ENCODE results near the gene WASF2.
"Not testable (repeated sequence)": the region's sequence is repeated elsewhere in the genome, so short reads cannot be mapped to it uniquely, and the experiment has no call there.

The WASF2 gene

GRCh38 chr1:27501159-27501558 is 11.2 kb upstream of the WASF2 start:
- not testable (repeated sequence) for DNase-seq (ENCODE audit: low read depth in 1 of 2, low spot score in 1 of 2)

- no peak for DNase-seq (ENCODE audit: low read depth in 1 of 2, low spot score in 1 of 2)
These were observed 9.2 kb upstream of the WASF2 start for GRCh38 chr1:27499142-27499541.

GRCh38 chr1:27496604-27497155 is 6.7 kb upstream of the WASF2 start:
- no peak for DNase-seq (ENCODE audit: low read depth in 1 of 2, low spot score in 1 of 2)

GRCh38 chr1:27492796-27493195 is 2.8 kb upstream of the WASF2 start:
- DNase-seq (ENCODE audit: low read depth in 1 of 2, low spot score in 1 of 2): no peak

GRCh38 chr1:27491748-27492700 is 2.1 kb upstream of the WASF2 start:
- no peak for DNase-seq (ENCODE audit: low read depth in 1 of 2, low spot score in 1 of 2)

GRCh38 chr1:27489501-27489972 is 430 bp downstream of the WASF2 start:
- peak in 1 of 2 donors; percentile 4 for DNase-seq (ENCODE audit: low read depth in 1 of 2, low spot score in 1 of 2)

GRCh38 chr1:27487966-27488884 is 1.7 kb downstream of the WASF2 start:
- no peak for DNase-seq (ENCODE audit: low read depth in 1 of 2, low spot score in 1 of 2)

GRCh38 chr1:27485363-27485762 is 4.6 kb downstream of the WASF2 start:
- DNase-seq (ENCODE audit: low read depth in 1 of 2, low spot score in 1 of 2): no peak

GRCh38 chr1:27483659-27484058 is 6.3 kb downstream of the WASF2 start:
- DNase-seq (ENCODE audit: low read depth in 1 of 2, low spot score in 1 of 2): no peak

GRCh38 chr1:27481994-27482620 is 7.9 kb downstream of the WASF2 start:
- DNase-seq (ENCODE audit: low read depth in 1 of 2, low spot score in 1 of 2): no peak

- DNase-seq (ENCODE audit: low read depth in 1 of 2, low spot score in 1 of 2): no peak
These were observed 11.9 kb downstream of the WASF2 start for GRCh38 chr1:27478098-27478497.

GRCh38 chr1:27476237-27476636 is 13.7 kb downstream of the WASF2 start:
- no peak for DNase-seq (ENCODE audit: low read depth in 1 of 2, low spot score in 1 of 2)

- DNase-seq (ENCODE audit: low read depth in 1 of 2, low spot score in 1 of 2): no peak
These were observed 14.2 kb downstream of the WASF2 start for GRCh38 chr1:27475720-27476119.

- no peak for DNase-seq (ENCODE audit: low read depth in 1 of 2, low spot score in 1 of 2)
These were observed 16.2 kb downstream of the WASF2 start for GRCh38 chr1:27473755-27474154.

GRCh38 chr1:27472098-27472497 is 17.9 kb downstream of the WASF2 start:
- not testable (repeated sequence) for DNase-seq (ENCODE audit: low read depth in 1 of 2, low spot score in 1 of 2)

GRCh38 chr1:27471477-27471876 is 18.5 kb downstream of the WASF2 start:
- DNase-seq (ENCODE audit: low read depth in 1 of 2, low spot score in 1 of 2): no peak

GRCh38 chr1:27469334-27469733 is 20.6 kb downstream of the WASF2 start:
- no peak for DNase-seq (ENCODE audit: low read depth in 1 of 2, low spot score in 1 of 2)

GRCh38 chr1:27468378-27468777 is 21.6 kb downstream of the WASF2 start:
- DNase-seq (ENCODE audit: low read depth in 1 of 2, low spot score in 1 of 2): not testable (repeated sequence)

- no peak for DNase-seq (ENCODE audit: low read depth in 1 of 2, low spot score in 1 of 2)
These were observed 24.9 kb downstream of the WASF2 start for GRCh38 chr1:27464926-27465647.

GRCh38 chr1:27463916-27464315 is 26.1 kb downstream of the WASF2 start:
- not testable (repeated sequence) for DNase-seq (ENCODE audit: low read depth in 1 of 2, low spot score in 1 of 2)

Data from activated T-helper 1 cell treated with anti-CD3 and anti-CD28 coated beads, Interleukin-2, amount 50 U/mL, for 16 hours (primary cell).